ENCODE results near the gene MT1G. TPM values are rescaled to one million over a fixed set of nuclear protein-coding genes. Genes with fewer than 3 reads are reported as not detected.

MT1G gene
- total RNA-seq, 2 donors from 2014 or later = 34.7 TPM; not detected in 1

DNA sequence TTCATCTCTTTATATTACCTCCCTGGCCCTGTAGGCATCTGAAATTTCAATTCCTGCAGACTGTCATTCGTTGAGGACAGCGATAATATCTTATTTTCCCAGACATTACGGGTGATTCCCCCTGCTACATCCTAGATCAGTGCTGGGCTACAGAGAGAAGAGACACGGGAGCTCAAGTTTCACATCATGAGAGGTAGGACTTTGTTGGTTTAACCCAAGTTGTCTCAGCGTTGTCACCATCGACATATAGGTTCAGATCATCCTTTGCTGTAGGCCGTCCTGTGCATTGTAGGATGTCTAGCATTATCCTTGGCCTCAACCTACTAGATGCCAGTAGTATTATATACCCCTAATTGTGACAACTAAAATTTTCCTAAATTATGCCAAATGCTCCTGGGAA is 33.7 kb upstream of the MT1G start:
- no peak overlapping the region for H3K4me3 ChIP-seq
- no peak overlapping the region for H3K27ac ChIP-seq
- H3K9me3 ChIP-seq = peaks cover 5% of the 10 kb centered on the region
- H3K36me3 ChIP-seq = no peaks in the 10 kb centered on the region
- no peak for ATAC-seq (ENCODE audit: insufficient number of reproducible peaks, low FRiP score, low read depth)
- H3K27me3 ChIP-seq (replicated peaks; ENCODE audit: insufficient read depth) = no peaks in the 10 kb centered on the region
- TF ChIP-seq, protein P1, sequence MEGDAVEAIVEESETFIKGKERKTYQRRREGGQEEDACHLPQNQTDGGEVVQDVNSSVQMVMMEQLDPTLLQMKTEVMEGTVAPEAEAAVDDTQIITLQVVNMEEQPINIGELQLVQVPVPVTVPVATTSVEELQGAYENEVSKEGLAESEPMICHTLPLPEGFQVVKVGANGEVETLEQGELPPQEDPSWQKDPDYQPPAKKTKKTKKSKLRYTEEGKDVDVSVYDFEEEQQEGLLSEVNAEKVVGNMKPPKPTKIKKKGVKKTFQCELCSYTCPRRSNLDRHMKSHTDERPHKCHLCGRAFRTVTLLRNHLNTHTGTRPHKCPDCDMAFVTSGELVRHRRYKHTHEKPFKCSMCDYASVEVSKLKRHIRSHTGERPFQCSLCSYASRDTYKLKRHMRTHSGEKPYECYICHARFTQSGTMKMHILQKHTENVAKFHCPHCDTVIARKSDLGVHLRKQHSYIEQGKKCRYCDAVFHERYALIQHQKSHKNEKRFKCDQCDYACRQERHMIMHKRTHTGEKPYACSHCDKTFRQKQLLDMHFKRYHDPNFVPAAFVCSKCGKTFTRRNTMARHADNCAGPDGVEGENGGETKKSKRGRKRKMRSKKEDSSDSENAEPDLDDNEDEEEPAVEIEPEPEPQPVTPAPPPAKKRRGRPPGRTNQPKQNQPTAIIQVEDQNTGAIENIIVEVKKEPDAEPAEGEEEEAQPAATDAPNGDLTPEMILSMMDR (IDR thresholded peaks at IDR 0.05) = no peak
- DNase-seq (ENCODE audit: low spot score) = no peak
- no peaks in the 10 kb centered on the region for H3K4me1 ChIP-seq (ENCODE audit: control insufficient read depth in 1 of 2, low read depth in 2 of 2)

DNA sequence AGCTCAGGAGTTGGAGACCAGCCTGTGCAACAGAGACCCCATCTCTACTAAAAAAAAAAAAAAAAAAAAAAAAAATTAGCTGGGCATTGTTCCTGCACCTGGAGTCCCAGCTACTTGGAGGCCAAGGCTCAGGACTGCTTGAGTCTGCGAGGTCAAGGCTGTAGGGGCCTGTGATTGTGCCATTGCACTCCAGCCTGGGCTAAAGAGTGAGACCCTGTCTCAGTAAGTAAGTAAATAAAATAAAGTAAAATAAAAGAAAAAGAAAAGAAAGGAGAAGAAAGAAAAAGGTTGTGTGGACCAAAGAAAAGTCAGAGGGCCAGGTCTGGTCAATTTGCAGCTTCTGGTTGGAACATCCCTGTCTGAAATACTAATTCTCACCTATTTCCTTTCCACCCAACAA is 32.8 kb upstream of the MT1G start:
- TF ChIP-seq, protein P1 (IDR thresholded peaks at IDR 0.05) = no peak
- Histone ChIP-seq H3K27me3 (replicated peaks; ENCODE audit: insufficient read depth) (no peaks in the 10 kb centered on the region), H3K27ac (no peak overlapping the region), H3K4me3 (no peak overlapping the region), H3K36me3 (no peaks in the 10 kb centered on the region), H3K9me3 (peaks cover 5% of the 10 kb centered on the region), H3K4me1 (ENCODE audit: control insufficient read depth in 1 of 2, low read depth in 2 of 2) (no peaks in the 10 kb centered on the region)
- DNase-seq (ENCODE audit: low spot score) (no peak), ATAC-seq (ENCODE audit: insufficient number of reproducible peaks, low FRiP score, low read depth) (no peak)

DNA sequence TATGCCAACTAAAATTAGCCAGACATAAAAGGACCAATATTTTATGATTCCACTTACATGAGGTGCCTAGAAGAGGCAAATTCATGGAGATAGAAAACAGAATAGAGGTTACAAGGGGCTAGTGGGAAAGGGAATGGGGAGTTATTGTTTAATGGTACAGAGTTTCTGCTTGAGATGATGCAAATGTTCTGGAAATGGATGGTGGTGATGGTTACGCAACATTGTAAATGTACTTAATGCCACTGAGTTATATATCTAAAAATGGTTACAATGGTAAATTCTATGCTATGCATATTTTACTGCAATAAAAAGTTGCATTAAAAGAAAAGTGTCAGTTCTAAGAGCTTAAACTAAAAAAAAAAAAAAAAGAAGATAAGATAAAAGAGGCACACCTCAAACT is 32.3 kb upstream of the MT1G start:
- H3K9me3 ChIP-seq = peaks cover 5% of the 10 kb centered on the region
- ATAC-seq (ENCODE audit: insufficient number of reproducible peaks, low FRiP score, low read depth) (no peak), DNase-seq (ENCODE audit: low spot score) (no peak)
- H3K4me3 ChIP-seq = no peak overlapping the region
- no peaks in the 10 kb centered on the region for H3K36me3 ChIP-seq
- TF ChIP-seq, protein P1 (IDR thresholded peaks at IDR 0.05) = no peak
- H3K27me3 ChIP-seq (replicated peaks; ENCODE audit: insufficient read depth) = no peaks in the 10 kb centered on the region
- no peaks in the 10 kb centered on the region for H3K4me1 ChIP-seq (ENCODE audit: control insufficient read depth in 1 of 2, low read depth in 2 of 2)
- no peak overlapping the region for H3K27ac ChIP-seq

DNA sequence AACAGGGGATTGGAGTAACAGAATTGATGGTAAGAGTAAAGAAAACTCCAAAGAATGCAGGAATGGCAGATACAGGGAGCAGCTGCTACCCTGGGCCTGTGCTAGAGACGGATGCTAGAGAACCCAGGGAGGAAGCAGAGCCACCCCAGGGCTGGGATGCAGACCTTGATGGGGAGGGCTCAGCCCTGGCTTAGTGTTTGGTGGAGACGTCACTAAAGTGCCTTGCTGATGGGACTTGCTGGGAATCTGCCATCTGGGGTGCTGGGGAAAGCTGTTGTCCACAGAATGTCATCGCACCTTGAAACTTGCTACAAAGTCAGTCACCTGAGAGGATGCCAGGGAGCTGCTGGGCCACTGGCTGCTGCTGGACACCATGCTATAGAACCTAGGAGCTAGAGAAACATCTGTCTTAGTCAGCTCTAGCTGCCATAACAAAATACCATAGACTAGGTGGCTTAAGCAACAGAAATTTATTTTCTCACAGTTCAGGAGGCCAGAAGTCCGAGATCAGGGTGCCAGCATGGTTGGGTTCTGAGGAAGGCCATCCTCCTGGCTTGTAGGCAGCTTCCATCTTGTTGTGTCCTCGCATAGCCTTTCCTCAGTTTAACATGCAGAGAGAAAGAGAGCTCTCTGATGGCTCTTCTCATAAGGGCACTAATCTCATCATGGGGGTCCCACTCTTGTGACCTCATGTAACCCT is 29.7 kb upstream of the MT1G start:
- no peak for ATAC-seq (ENCODE audit: insufficient number of reproducible peaks, low FRiP score, low read depth)
- Histone ChIP-seq H3K9me3 (peaks cover 5% of the 10 kb centered on the region), H3K27ac (no peak overlapping the region), H3K36me3 (no peaks in the 10 kb centered on the region), H3K4me3 (no peak overlapping the region), H3K27me3 (replicated peaks; ENCODE audit: insufficient read depth) (no peaks in the 10 kb centered on the region), H3K4me1 (ENCODE audit: control insufficient read depth in 1 of 2, low read depth in 2 of 2) (no peaks in the 10 kb centered on the region)
- TF ChIP-seq, protein P1 (IDR thresholded peaks at IDR 0.05) = no peak
- no peak for DNase-seq (ENCODE audit: low spot score)

DNA sequence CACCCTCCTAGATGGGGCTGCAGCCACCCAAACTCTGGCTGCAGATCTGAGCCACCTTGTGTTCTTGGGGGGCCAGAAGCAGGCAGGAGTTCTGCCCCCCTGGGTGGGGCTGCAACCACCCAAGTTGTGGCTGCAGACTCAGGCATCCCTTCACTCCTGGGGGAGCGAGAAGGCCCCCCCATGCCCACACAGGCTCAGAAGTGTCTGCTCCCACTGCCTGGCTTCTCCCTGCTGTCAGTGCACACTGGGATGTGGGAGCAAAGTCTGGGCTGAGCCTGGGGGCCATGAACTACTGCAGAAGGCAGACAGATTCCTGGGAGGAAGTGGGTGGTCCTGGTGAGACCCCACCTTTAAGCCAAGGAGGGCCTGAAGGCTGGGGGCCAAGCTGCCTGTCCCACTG is 27.4 kb upstream of the MT1G start:
- H3K36me3 ChIP-seq = no peaks in the 10 kb centered on the region
- H3K27ac ChIP-seq = no peak overlapping the region
- TF ChIP-seq, protein P1 (IDR thresholded peaks at IDR 0.05) = no peak
- no peak for ATAC-seq (ENCODE audit: insufficient number of reproducible peaks, low FRiP score, low read depth)
- no peak for DNase-seq (ENCODE audit: low spot score)
- no peaks in the 10 kb centered on the region for H3K4me1 ChIP-seq (ENCODE audit: control insufficient read depth in 1 of 2, low read depth in 2 of 2)
- H3K4me3 ChIP-seq = no peak overlapping the region
- H3K27me3 ChIP-seq (replicated peaks; ENCODE audit: insufficient read depth) = no peaks in the 10 kb centered on the region
- H3K9me3 ChIP-seq = peaks cover 5% of the 10 kb centered on the region

Measured in thoracic aorta (tissue), 2 donors.